ENCODE data around the gene ETNK2.
A peak's percentile ranks its signal among the peaks of the same experiment; 100 is the strongest.

ETNK2 gene

GRCh38 chr1:204143276-204144041 lies 8.4 kb downstream of the ETNK2 start:
- TF ChIP-seq CTCF (IDR thresholded peaks at IDR 0.05; ENCODE audit: low read depth, low read length), result no peak

GRCh38 chr1:204142032-204142974 lies 9.5 kb downstream of the ETNK2 start:
- TF ChIP-seq CTCF (IDR thresholded peaks at IDR 0.05; ENCODE audit: low read depth, low read length), result peak; percentile 37; the same call in 1 of the 2 replicates
- Histone ChIP-seq H3K27ac (no peak overlapping the region), H3K36me3 (peaks cover 56% of the 10 kb centered on the region), H3K27me3 (ENCODE audit: insufficient read depth, low read depth, severe bottlenecking) (no peaks in the 10 kb centered on the region), H3K9me3 (ENCODE audit: severe bottlenecking) (peaks cover 3% of the 10 kb centered on the region), H3K4me3 (ENCODE audit: low read depth, low read length) (no peak overlapping the region)
- no peak for DNase-seq

More at GRCh38 chr1:204143276-204144041, 8.4 kb downstream of the ETNK2 start:
- Histone ChIP-seq H3K9me3 (ENCODE audit: severe bottlenecking) (peaks cover 3% of the 10 kb centered on the region), H3K27me3 (ENCODE audit: insufficient read depth, low read depth, severe bottlenecking) (no peaks in the 10 kb centered on the region), H3K27ac (no peak overlapping the region), H3K36me3 (peaks cover 48% of the 10 kb centered on the region), H3K4me3 (ENCODE audit: low read depth, low read length) (no peak overlapping the region)
- peak; percentile 91 for DNase-seq

- H3K9me3 ChIP-seq (ENCODE audit: severe bottlenecking), result peaks cover 3% of the 10 kb centered on the region
- H3K36me3 ChIP-seq, result peaks cover 64% of the 10 kb centered on the region
- no peak for TF ChIP-seq CTCF (IDR thresholded peaks at IDR 0.05; ENCODE audit: low read depth, low read length)
- H3K27ac ChIP-seq, result no peak overlapping the region
- no peaks in the 10 kb centered on the region for H3K27me3 ChIP-seq (ENCODE audit: insufficient read depth, low read depth, severe bottlenecking)
- H3K4me3 ChIP-seq (ENCODE audit: low read depth, low read length), result no peak overlapping the region
- DNase-seq, result no peak
Measured at GRCh38 chr1:204141131-204141530, 10.7 kb downstream of the ETNK2 start.

- TF ChIP-seq CTCF (IDR thresholded peaks at IDR 0.05; ENCODE audit: low read depth, low read length), result no peak
Measured at GRCh38 chr1:204139952-204140351, 11.9 kb downstream of the ETNK2 start.

GRCh38 chr1:204139088-204139487 lies 12.8 kb downstream of the ETNK2 start:
- Histone ChIP-seq H3K9me3 (ENCODE audit: severe bottlenecking) (no peaks in the 10 kb centered on the region), H3K36me3 (peaks cover 81% of the 10 kb centered on the region), H3K27ac (no peak overlapping the region), H3K4me3 (ENCODE audit: low read depth, low read length) (no peak overlapping the region), H3K27me3 (ENCODE audit: insufficient read depth, low read depth, severe bottlenecking) (no peaks in the 10 kb centered on the region)
- no peak for TF ChIP-seq CTCF (IDR thresholded peaks at IDR 0.05; ENCODE audit: low read depth, low read length)
- no peak for DNase-seq

More at GRCh38 chr1:204139952-204140351, 11.9 kb downstream of the ETNK2 start:
- Histone ChIP-seq H3K9me3 (ENCODE audit: severe bottlenecking) (peaks cover 3% of the 10 kb centered on the region), H3K27me3 (ENCODE audit: insufficient read depth, low read depth, severe bottlenecking) (no peaks in the 10 kb centered on the region), H3K36me3 (peaks cover 72% of the 10 kb centered on the region), H3K27ac (no peak overlapping the region), H3K4me3 (ENCODE audit: low read depth, low read length) (no peak overlapping the region)
- DNase-seq, result no peak
